Keratinocyte (primary cell): ENCODE results near the gene FAM32A.

Experiments used
- EZH2 ChIP-seq: IDR thresholded peaks from one replicate; pipeline ENCODE4 v1.6.1; 2012; ENCODE audit warnings: inconsistent platforms, mild to moderate bottlenecking, low read length, moderate library complexity
- TF ChIP-seq, protein P1 (sequence below), 3 experiments: IDR thresholded peaks in 1 of 3; conservative IDR thresholded peaks in 1 of 3; optimal IDR thresholded peaks in 1 of 3; 2 replicates in 2 of 3; 3 replicates in 1 of 3; pipeline versions ENCODE3 to v1.5.1; 2011; ENCODE audit warnings: low read length in 3 of 3, mild to moderate bottlenecking in 3 of 3, moderate library complexity in 2 of 3, control low read depth in 1 of 3, inconsistent platforms in 1 of 3; ENCODE audit not compliant: insufficient read depth in 2 of 3; ENCODE audit errors: extremely low read depth in 1 of 3

DNA sequence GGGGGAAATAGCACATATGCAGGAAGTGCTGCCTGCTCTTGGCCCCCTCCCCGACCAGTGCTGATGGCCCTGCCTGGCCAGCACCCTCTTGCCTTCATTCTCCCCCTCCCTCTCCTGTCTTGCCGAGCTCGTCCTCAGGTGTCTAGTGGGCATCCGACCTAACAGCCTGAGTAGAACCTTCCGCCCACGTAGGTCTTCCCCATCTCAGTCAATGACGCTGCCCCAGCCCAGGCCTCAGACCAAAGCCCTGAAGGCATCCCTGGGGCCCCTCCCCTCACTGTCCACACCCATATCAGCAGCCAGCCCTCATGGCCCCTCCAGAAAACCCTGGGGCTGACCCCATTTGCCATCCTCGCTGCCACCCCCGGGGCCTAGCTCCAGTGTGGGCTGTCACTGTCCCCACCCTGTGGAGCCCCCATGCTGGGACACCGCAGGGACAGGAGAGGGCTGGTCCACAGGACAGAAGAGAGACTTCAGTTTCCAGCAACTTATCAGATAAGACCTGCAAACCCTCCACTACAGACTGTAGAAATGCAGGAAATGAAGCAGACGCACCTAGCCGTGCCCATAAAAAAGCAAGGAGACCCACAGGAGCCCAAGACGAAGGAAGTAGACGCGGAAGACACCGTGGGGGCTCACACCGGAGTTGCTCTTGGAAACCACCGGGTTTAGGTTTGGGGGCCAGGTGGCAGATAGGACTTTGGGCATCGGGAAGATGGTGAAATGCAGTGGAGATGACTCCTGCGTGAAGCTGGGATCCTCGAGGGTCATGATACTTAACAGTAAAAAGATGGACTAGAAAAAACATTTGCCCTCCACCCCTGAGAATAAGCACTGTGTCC lies 50.8 kb downstream of the FAM32A start:
- TF ChIP-seq, protein P1, sequence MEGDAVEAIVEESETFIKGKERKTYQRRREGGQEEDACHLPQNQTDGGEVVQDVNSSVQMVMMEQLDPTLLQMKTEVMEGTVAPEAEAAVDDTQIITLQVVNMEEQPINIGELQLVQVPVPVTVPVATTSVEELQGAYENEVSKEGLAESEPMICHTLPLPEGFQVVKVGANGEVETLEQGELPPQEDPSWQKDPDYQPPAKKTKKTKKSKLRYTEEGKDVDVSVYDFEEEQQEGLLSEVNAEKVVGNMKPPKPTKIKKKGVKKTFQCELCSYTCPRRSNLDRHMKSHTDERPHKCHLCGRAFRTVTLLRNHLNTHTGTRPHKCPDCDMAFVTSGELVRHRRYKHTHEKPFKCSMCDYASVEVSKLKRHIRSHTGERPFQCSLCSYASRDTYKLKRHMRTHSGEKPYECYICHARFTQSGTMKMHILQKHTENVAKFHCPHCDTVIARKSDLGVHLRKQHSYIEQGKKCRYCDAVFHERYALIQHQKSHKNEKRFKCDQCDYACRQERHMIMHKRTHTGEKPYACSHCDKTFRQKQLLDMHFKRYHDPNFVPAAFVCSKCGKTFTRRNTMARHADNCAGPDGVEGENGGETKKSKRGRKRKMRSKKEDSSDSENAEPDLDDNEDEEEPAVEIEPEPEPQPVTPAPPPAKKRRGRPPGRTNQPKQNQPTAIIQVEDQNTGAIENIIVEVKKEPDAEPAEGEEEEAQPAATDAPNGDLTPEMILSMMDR (optimal IDR thresholded peaks at IDR 0.05 in 1 of 3, IDR thresholded peaks at IDR 0.05 in 1 of 3, conservative IDR thresholded peaks at IDR 0.05 in 1 of 3; ENCODE audit: extremely low read depth in 1 of 3, insufficient read depth in 2 of 3, low read length in 3 of 3) = no peak
- no peak for TF ChIP-seq EZH2
